Fibroblast of lung (primary cell): Measurements from ENCODE around the gene CACNA1F. TPM values are rescaled to one million over a fixed set of nuclear protein-coding genes. Genes with fewer than 3 reads are reported as not detected.

Experiments
- DNase-seq, 2 donors: peaks; one replicate each; pipeline versions ENCODE4 v3.0.0 to v3.0.0-alpha.2; 2010; ENCODE audit warnings: low read depth in 2 of 2
- H2AFZ ChIP-seq: 2 replicates; pipeline ENCODE4 v1.5.1; 2012; ENCODE audit warnings: low read length, control low read depth, inconsistent platforms
- H3K27ac ChIP-seq: 2 replicates; pipeline ENCODE4 v1.5.1; 2011; ENCODE audit warnings: low read length, control low read depth; ENCODE audit not compliant: insufficient read depth
- H3K27me3 ChIP-seq: 2 replicates; pipeline ENCODE4 v1.5.1; 2011; ENCODE audit warnings: mild to moderate bottlenecking, low read length; ENCODE audit not compliant: control insufficient read depth, insufficient read depth
- H3K36me3 ChIP-seq: 2 replicates; pipeline ENCODE4 v1.5.1; 2011; ENCODE audit warnings: low read length; ENCODE audit not compliant: control insufficient read depth, insufficient read depth
- H3K4me1 ChIP-seq: 2 replicates; pipeline ENCODE4 v1.5.1; 2011; ENCODE audit warnings: low read length; ENCODE audit not compliant: control insufficient read depth, insufficient read depth; ENCODE audit errors: extremely low read depth
- H3K4me2 ChIP-seq: 2 replicates; pipeline ENCODE4 v1.5.1; 2011; ENCODE audit warnings: low read length, control low read depth; ENCODE audit not compliant: insufficient read depth; ENCODE audit errors: extremely low read depth
- H3K4me3 ChIP-seq, 4 experiments: fragments of 200-600 bp in 1 of 4; sonication (generic) in 1 of 4; replicated peaks in 1 of 4; 2 replicates each; pipeline ENCODE4 v1.5.1; 2011 to 2016; ENCODE audit warnings: low read length in 4 of 4, low read depth in 3 of 4, mild to moderate bottlenecking in 3 of 4, control low read depth in 2 of 4, inconsistent platforms in 1 of 4, mixed read lengths in 1 of 4; ENCODE audit not compliant: insufficient read depth in 1 of 4; ENCODE audit errors: control extremely low read depth in 1 of 4
- H3K79me2 ChIP-seq: 2 replicates; pipeline ENCODE4 v1.5.1; 2012; ENCODE audit warnings: mild to moderate bottlenecking, low read length, inconsistent platforms; ENCODE audit not compliant: control insufficient read depth, insufficient read depth
- H3K9ac ChIP-seq: 2 replicates; pipeline ENCODE4 v1.5.1; 2011; ENCODE audit warnings: mild to moderate bottlenecking, low read length, control low read depth; ENCODE audit not compliant: insufficient read depth
- H3K9me3 ChIP-seq: 2 replicates; pipeline ENCODE4 v1.5.1; 2012; ENCODE audit warnings: low read depth, low read length; ENCODE audit not compliant: control insufficient read depth, insufficient read depth
- H4K20me1 ChIP-seq: 2 replicates; pipeline ENCODE4 v1.5.1; 2011; ENCODE audit warnings: low read length; ENCODE audit not compliant: control insufficient read depth, insufficient read depth; ENCODE audit errors: extremely low read depth
- EZH2 ChIP-seq: IDR thresholded peaks from 2 replicates; pipeline ENCODE4 v1.5.1; 2012; ENCODE audit warnings: low read length, control low read depth, mild to moderate bottlenecking; ENCODE audit errors: missing control alignments
- polyA plus RNA-seq, 2 donors: library from polyadenylated mRNA; depleted of rRNA in 1 of 2; stranded (reverse) in 1 of 2; unstranded in 1 of 2; fragments of >200 nt; gene quantifications; 2 replicates each; pipeline ENCODE4 v1.2.1, GENCODE V29; 2011 to 2012; ENCODE audit warnings: missing spikeins in 1 of 2
- total RNA-seq: library from RNA; depleted of rRNA; stranded (reverse); fragments of >200 nt; gene quantifications from 2 replicates; pipeline ENCODE4 v1.2.1, GENCODE V29; 2014
- TF ChIP-seq, protein P1 (sequence below), 2 donors: IDR thresholded peaks in 1 of 2; conservative IDR thresholded peaks in 1 of 2; 1 replicate in 1 of 2; 2 replicates in 1 of 2; pipeline ENCODE4 v1.5.1; 2011 to 2012; ENCODE audit warnings: low read length in 2 of 2, control low read depth in 1 of 2, inconsistent platforms in 1 of 2, low read depth in 1 of 2, mild to moderate bottlenecking in 1 of 2

Gene CACNA1F
- total and polyA plus RNA-seq, 2 donors (not counting 1 experiment from before 2014, with no cell fraction given) = 0.17 TPM; not detected in 1

DNA sequence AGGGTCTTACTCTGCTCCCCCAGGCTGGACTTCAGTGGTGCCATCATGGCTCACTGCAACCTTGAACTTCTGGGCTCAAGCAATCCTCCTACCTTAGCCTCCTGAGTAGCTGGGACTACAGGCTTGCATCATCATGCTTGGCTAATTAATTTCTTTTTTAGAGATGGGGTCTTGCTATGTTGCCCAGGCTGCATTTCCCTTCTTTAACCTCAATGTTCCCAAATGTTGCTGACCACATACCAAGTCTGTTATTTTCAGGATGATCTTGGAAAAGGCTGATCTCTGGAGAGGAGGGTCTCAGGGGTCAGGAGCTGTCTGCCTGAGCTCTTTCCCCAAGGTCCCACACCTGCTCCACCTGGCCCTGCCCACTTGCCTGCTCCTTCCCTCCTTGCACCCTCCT, 13.0 kb downstream of the CACNA1F start:
- no peak for DNase-seq
- H3K36me3 ChIP-seq = no peaks in the 10 kb centered on the region
- H3K4me1 ChIP-seq = no peaks in the 10 kb centered on the region
- H3K4me2 ChIP-seq = no peak overlapping the region
- TF ChIP-seq EZH2 = no peak
- TF ChIP-seq, protein P1, sequence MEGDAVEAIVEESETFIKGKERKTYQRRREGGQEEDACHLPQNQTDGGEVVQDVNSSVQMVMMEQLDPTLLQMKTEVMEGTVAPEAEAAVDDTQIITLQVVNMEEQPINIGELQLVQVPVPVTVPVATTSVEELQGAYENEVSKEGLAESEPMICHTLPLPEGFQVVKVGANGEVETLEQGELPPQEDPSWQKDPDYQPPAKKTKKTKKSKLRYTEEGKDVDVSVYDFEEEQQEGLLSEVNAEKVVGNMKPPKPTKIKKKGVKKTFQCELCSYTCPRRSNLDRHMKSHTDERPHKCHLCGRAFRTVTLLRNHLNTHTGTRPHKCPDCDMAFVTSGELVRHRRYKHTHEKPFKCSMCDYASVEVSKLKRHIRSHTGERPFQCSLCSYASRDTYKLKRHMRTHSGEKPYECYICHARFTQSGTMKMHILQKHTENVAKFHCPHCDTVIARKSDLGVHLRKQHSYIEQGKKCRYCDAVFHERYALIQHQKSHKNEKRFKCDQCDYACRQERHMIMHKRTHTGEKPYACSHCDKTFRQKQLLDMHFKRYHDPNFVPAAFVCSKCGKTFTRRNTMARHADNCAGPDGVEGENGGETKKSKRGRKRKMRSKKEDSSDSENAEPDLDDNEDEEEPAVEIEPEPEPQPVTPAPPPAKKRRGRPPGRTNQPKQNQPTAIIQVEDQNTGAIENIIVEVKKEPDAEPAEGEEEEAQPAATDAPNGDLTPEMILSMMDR (conservative IDR thresholded peaks at IDR 0.05 in 1 of 2, IDR thresholded peaks at IDR 0.05 in 1 of 2; ENCODE audit: low read depth in 1 of 2, low read length in 2 of 2) = no peak
- H3K79me2 ChIP-seq = no peaks in the 10 kb centered on the region
- H3K4me3 ChIP-seq = no peak overlapping the region
- H4K20me1 ChIP-seq = no peaks in the 10 kb centered on the region
- H3K27ac ChIP-seq = no peak overlapping the region
- H3K27me3 ChIP-seq = no peaks in the 10 kb centered on the region
- H3K9me3 ChIP-seq = no peaks in the 10 kb centered on the region
- no peak overlapping the region for H2AFZ ChIP-seq
- no peak overlapping the region for H3K9ac ChIP-seq

DNA sequence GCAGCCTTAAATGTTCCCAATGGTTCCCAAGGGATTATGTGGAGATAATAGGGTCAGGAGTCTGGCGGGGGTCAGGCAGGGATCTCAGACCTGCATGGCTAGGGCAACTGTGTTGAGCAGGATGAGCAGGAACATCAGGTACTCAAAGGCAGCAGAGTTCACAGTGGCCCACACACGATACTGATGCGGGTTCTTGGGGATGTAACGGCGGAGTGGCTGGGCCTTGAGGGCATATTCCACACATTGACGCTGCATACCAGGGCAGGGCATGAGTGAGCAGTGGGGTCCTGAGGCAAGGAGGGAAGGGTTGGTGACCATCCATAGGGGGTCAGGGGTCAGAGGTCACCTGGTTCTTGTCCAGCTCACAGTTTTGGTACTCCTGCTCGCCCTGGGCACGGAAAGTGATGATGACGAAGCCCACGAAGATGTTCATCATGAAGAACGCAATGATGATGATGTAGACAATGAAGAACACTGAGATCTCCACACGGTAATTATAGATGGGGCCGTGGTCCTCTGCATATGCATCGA, 18.1 kb downstream of the CACNA1F start:
- Histone ChIP-seq H3K4me2 (no peak overlapping the region), H2AFZ (no peak overlapping the region), H3K9ac (no peak overlapping the region), H3K27me3 (no peaks in the 10 kb centered on the region), H3K27ac (no peak overlapping the region), H3K4me3 (no peak overlapping the region), H3K9me3 (no peaks in the 10 kb centered on the region), H3K79me2 (no peaks in the 10 kb centered on the region), H3K4me1 (no peaks in the 10 kb centered on the region), H4K20me1 (no peaks in the 10 kb centered on the region), H3K36me3 (no peaks in the 10 kb centered on the region)
- DNase-seq = no peak
- TF ChIP-seq, protein P1 (conservative IDR thresholded peaks at IDR 0.05 in 1 of 2, IDR thresholded peaks at IDR 0.05 in 1 of 2; ENCODE audit: low read depth in 1 of 2, low read length in 2 of 2) = no peak
- TF ChIP-seq EZH2 = no peak

DNA sequence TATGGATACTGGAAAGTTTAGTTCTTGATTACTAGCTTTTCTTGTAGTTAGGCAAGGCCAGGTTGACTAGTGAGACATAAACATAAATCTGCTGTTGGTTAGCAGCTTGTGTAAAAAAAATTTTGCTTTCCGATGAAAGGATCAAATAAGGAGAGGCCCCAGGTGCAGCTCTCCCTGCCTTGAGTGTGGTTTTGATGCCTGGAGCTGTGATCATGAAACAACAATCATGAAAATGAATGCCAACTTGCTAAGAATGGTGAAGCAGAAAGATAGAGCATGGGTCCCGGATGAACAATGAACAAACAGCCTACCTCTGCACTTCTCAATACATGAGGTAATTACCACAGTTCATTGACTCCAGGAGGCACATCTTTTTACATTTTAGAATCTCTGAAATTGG, 18.7 kb downstream of the CACNA1F start:
- H3K36me3 ChIP-seq = no peaks in the 10 kb centered on the region
- H2AFZ ChIP-seq = no peak overlapping the region
- no peaks in the 10 kb centered on the region for H3K27me3 ChIP-seq
- H3K27ac ChIP-seq = no peak overlapping the region
- no peak for DNase-seq
- no peaks in the 10 kb centered on the region for H3K4me1 ChIP-seq
- no peaks in the 10 kb centered on the region for H4K20me1 ChIP-seq
- no peak overlapping the region for H3K9ac ChIP-seq
- H3K79me2 ChIP-seq = no peaks in the 10 kb centered on the region
- H3K4me3 ChIP-seq = no peak overlapping the region
- TF ChIP-seq, protein P1 (conservative IDR thresholded peaks at IDR 0.05 in 1 of 2, IDR thresholded peaks at IDR 0.05 in 1 of 2; ENCODE audit: low read depth in 1 of 2, low read length in 2 of 2) = no peak
- no peak for TF ChIP-seq EZH2
- no peaks in the 10 kb centered on the region for H3K9me3 ChIP-seq
- no peak overlapping the region for H3K4me2 ChIP-seq
